GM21381 (cell line): ENCODE data around the gene MYT1.
"Not testable (repeated sequence)": the region's sequence is repeated elsewhere in the genome, so short reads cannot be mapped to it uniquely, and the experiment has no call there.

Experiments used
- ATAC-seq: cut with Tn5 transposase; IDR thresholded peaks from one replicate; pipeline ENCODE4 v1.9.1; 2021; ENCODE audit warnings: mild to moderate bottlenecking, moderate library complexity; ENCODE audit not compliant: unreplicated experiment

MYT1 gene

GRCh38 chr20:64166721-64167615 lies 2.7 kb downstream of the MYT1 start:
- no peak for ATAC-seq

- ATAC-seq: no peak
These were observed 3.4 kb downstream of the MYT1 start for GRCh38 chr20:64167676-64168075.

GRCh38 chr20:64168381-64169090 lies 4.3 kb downstream of the MYT1 start:
- no peak for ATAC-seq

GRCh38 chr20:64169091-64169560 lies 4.9 kb downstream of the MYT1 start:
- ATAC-seq: no peak

GRCh38 chr20:64171211-64171610 lies 7.0 kb downstream of the MYT1 start:
- no peak for ATAC-seq

- no peak for ATAC-seq
These were observed 8.9 kb downstream of the MYT1 start for GRCh38 chr20:64173116-64173515.

GRCh38 chr20:64176551-64176950 lies 12.3 kb downstream of the MYT1 start:
- no peak for ATAC-seq

- no peak for ATAC-seq
These were observed 12.7 kb downstream of the MYT1 start for GRCh38 chr20:64176971-64177370.

GRCh38 chr20:64177384-64177783 lies 13.1 kb downstream of the MYT1 start:
- ATAC-seq: no peak

- no peak for ATAC-seq
These were observed 13.5 kb downstream of the MYT1 start for GRCh38 chr20:64177787-64178186.

GRCh38 chr20:64178925-64179324 lies 14.7 kb downstream of the MYT1 start:
- not testable (repeated sequence) for ATAC-seq

GRCh38 chr20:64179805-64180204 lies 15.6 kb downstream of the MYT1 start:
- no peak for ATAC-seq

GRCh38 chr20:64180673-64181072 lies 16.4 kb downstream of the MYT1 start:
- no peak for ATAC-seq

GRCh38 chr20:64181391-64181790 lies 17.1 kb downstream of the MYT1 start:
- ATAC-seq: no peak

- ATAC-seq: no peak
These were observed 18.1 kb downstream of the MYT1 start for GRCh38 chr20:64182146-64182865.

GRCh38 chr20:64183313-64183712 lies 19.1 kb downstream of the MYT1 start:
- ATAC-seq: no peak

GRCh38 chr20:64184795-64185194 lies 20.5 kb downstream of the MYT1 start:
- ATAC-seq: no peak

GRCh38 chr20:64185276-64185900 lies 21.1 kb downstream of the MYT1 start:
- no peak for ATAC-seq

GRCh38 chr20:64186071-64186598 lies 21.9 kb downstream of the MYT1 start:
- ATAC-seq: no peak

GRCh38 chr20:64187213-64187612 lies 23.0 kb downstream of the MYT1 start:
- not testable (repeated sequence) for ATAC-seq

- no peak for ATAC-seq
These were observed 23.8 kb downstream of the MYT1 start for GRCh38 chr20:64188091-64188490.
